K562 (cell line): Measurements from ENCODE around the gene TFEB.

ENCODE experiments used
- ARID1B ChIP-seq: fragments of 450-650 bp; IDR thresholded peaks from 2 replicates; pipeline ENCODE4 v1.6.1; 2016; ENCODE audit warnings: antibody characterized with exemption, mild to moderate bottlenecking, inconsistent platforms
- ZNF121 ChIP-seq: sonication (generic); formaldehyde crosslinking; conservative IDR thresholded peaks from 2 replicates; pipeline ENCODE4 v1.8.0; 2022; ENCODE audit warnings: missing genetic modification reagents
- TF ChIP-seq, protein P1 (sequence below): fragments of 450-650 bp; IDR thresholded peaks from 2 replicates; pipeline ENCODE4 v1.6.1; 2016; ENCODE audit warnings: borderline replicate concordance
- TF ChIP-seq, protein P2 (sequence below), 2 experiments: fragments of 450-650 bp; conservative IDR thresholded peaks; 2 replicates each; pipeline ENCODE4 v1.6.1; 2017; ENCODE audit warnings: mild to moderate bottlenecking in 2 of 2, moderate library complexity in 2 of 2

DNA sequence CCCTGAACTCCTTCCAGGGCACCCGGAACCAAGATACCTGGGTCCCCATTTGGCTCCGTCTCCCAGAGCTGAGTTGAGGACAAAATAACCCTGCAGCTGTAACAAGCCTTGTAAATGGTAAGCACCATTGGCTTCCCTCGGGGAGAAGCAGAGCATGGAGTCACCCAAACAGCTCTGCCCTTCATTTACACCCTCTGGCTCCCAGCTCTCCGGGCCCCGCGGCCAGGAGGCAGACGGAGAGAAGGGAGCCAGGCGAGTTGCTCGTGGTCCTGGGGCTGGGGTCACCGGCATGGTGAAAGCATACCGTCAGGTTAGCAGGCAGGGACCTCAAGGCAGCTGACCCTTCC, 2.1 kb downstream of the TFEB start:
- TF ChIP-seq ZNF121 (CRISPR knock-in tag): no peak
- TF ChIP-seq, protein P1, sequence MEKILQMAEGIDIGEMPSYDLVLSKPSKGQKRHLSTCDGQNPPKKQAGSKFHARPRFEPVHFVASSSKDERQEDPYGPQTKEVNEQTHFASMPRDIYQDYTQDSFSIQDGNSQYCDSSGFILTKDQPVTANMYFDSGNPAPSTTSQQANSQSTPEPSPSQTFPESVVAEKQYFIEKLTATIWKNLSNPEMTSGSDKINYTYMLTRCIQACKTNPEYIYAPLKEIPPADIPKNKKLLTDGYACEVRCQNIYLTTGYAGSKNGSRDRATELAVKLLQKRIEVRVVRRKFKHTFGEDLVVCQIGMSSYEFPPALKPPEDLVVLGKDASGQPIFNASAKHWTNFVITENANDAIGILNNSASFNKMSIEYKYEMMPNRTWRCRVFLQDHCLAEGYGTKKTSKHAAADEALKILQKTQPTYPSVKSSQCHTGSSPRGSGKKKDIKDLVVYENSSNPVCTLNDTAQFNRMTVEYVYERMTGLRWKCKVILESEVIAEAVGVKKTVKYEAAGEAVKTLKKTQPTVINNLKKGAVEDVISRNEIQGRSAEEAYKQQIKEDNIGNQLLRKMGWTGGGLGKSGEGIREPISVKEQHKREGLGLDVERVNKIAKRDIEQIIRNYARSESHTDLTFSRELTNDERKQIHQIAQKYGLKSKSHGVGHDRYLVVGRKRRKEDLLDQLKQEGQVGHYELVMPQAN: no peak
- no peak for TF ChIP-seq ARID1B
- TF ChIP-seq, protein P2, sequence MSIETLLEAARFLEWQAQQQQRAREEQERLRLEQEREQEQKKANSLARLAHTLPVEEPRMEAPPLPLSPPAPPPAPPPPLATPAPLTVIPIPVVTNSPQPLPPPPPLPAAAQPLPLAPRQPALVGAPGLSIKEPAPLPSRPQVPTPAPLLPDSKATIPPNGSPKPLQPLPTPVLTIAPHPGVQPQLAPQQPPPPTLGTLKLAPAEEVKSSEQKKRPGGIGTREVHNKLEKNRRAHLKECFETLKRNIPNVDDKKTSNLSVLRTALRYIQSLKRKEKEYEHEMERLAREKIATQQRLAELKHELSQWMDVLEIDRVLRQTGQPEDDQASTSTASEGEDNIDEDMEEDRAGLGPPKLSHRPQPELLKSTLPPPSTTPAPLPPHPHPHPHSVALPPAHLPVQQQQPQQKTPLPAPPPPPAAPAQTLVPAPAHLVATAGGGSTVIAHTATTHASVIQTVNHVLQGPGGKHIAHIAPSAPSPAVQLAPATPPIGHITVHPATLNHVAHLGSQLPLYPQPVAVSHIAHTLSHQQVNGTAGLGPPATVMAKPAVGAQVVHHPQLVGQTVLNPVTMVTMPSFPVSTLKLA (conservative IDR thresholded peaks at IDR 0.05): no peak
